H9 (cell line): ENCODE measurements around the gene PLIN4. TPM values are rescaled to one million over a fixed set of nuclear protein-coding genes. Genes with fewer than 3 reads are reported as not detected.

Experiments
- DNase-seq: peaks from one replicate; pipeline ENCODE4 v3.0.0-alpha.2; 2017
- H2AFZ ChIP-seq: one replicate; pipeline ENCODE4 v1.6.1; 2013; ENCODE audit warnings: mild to moderate bottlenecking, low read length, control low read depth, moderate library complexity
- H2AK5ac ChIP-seq: 2 replicates; pipeline ENCODE4 v1.6.1; 2013; ENCODE audit warnings: low read length, control low read depth, mixed read lengths; ENCODE audit not compliant: insufficient read length
- H2BK120ac ChIP-seq: one replicate; pipeline ENCODE4 v1.6.1; 2013; ENCODE audit warnings: low read depth, mild to moderate bottlenecking, low read length, control low read depth, inconsistent platforms; ENCODE audit not compliant: poor library complexity, severe bottlenecking
- H2BK12ac ChIP-seq: 2 replicates; pipeline ENCODE4 v1.6.1; 2013; ENCODE audit warnings: low read length, control low read depth, mixed read lengths, low read depth; ENCODE audit not compliant: insufficient read length
- H2BK15ac ChIP-seq: 2 replicates; pipeline ENCODE4 v1.6.1; 2013; ENCODE audit warnings: low read depth, low read length, control low read depth
- H2BK20ac ChIP-seq: one replicate; pipeline ENCODE4 v1.6.1; 2013; ENCODE audit warnings: low read depth, mild to moderate bottlenecking, low read length, control low read depth, inconsistent platforms; ENCODE audit not compliant: poor library complexity, severe bottlenecking
- H2BK5ac ChIP-seq: 2 replicates; pipeline ENCODE4 v1.6.1; 2013; ENCODE audit warnings: low read length, control low read depth, mixed read lengths; ENCODE audit not compliant: insufficient read length
- H3K14ac ChIP-seq: 2 replicates; pipeline ENCODE4 v1.6.1; 2013; ENCODE audit warnings: low read length, control low read depth; ENCODE audit not compliant: insufficient read depth
- H3K18ac ChIP-seq: 2 replicates; pipeline ENCODE4 v1.6.1; 2013; ENCODE audit warnings: low read depth, mild to moderate bottlenecking, mixed read lengths, low read length, control low read depth; ENCODE audit not compliant: insufficient read length
- H3K23ac ChIP-seq: 2 replicates; pipeline ENCODE4 v1.6.1; 2013; ENCODE audit warnings: low read length, control low read depth, mixed read lengths, low read depth; ENCODE audit not compliant: insufficient read length
- H3K23me2 ChIP-seq: 2 replicates; pipeline ENCODE4 v1.6.1; 2013; ENCODE audit warnings: low read depth, mild to moderate bottlenecking, mixed read lengths, low read length, control low read depth; ENCODE audit not compliant: insufficient read length, poor library complexity, severe bottlenecking
- H3K27ac ChIP-seq: 2 replicates; pipeline ENCODE4 v1.5.1; 2013; ENCODE audit warnings: low read length, control low read depth, mixed read lengths, low read depth; ENCODE audit not compliant: insufficient read length
- H3K27me3 ChIP-seq: 2 replicates; pipeline ENCODE4 v1.6.1; 2013; ENCODE audit warnings: low read length, control low read depth, inconsistent platforms; ENCODE audit not compliant: insufficient read depth
- H3K4ac ChIP-seq: 2 replicates; pipeline ENCODE4 v1.6.1; 2013; ENCODE audit warnings: low read depth, mild to moderate bottlenecking, control low read depth, inconsistent platforms, low read length, moderate library complexity
- H3K4me1 ChIP-seq: 2 replicates; pipeline ENCODE4 v1.6.1; 2013; ENCODE audit warnings: low read length, control low read depth, inconsistent platforms; ENCODE audit not compliant: insufficient read depth
- H3K4me2 ChIP-seq: 2 replicates; pipeline ENCODE4 v1.6.1; 2013; ENCODE audit warnings: low read length, control low read depth, mixed read lengths; ENCODE audit not compliant: insufficient read length, insufficient read depth
- H3K56ac ChIP-seq: 2 replicates; pipeline ENCODE4 v1.6.1; 2013; ENCODE audit warnings: low read depth, mild to moderate bottlenecking, mixed read lengths, low read length, control low read depth; ENCODE audit not compliant: insufficient read length
- H3K79me1 ChIP-seq: 2 replicates; pipeline ENCODE4 v1.6.1; 2013; ENCODE audit warnings: low read depth, mild to moderate bottlenecking, moderate library complexity, low read length, control low read depth, inconsistent platforms; ENCODE audit not compliant: insufficient read depth, poor library complexity, severe bottlenecking
- H3K79me2 ChIP-seq: 2 replicates; pipeline ENCODE4 v1.6.1; 2013; ENCODE audit warnings: low read length, control low read depth, inconsistent platforms; ENCODE audit not compliant: insufficient read depth
- H3K9ac ChIP-seq: 2 replicates; pipeline ENCODE4 v1.6.1; 2013; ENCODE audit warnings: low read length, control low read depth, mixed read lengths; ENCODE audit not compliant: insufficient read length; ENCODE audit errors: extremely low read depth
- H3K9me3 ChIP-seq: one replicate; pipeline ENCODE4 v1.6.1; 2013; ENCODE audit warnings: low read depth, low read length, inconsistent platforms; ENCODE audit not compliant: control insufficient read depth
- H3T11ph ChIP-seq: one replicate; pipeline ENCODE4 v1.6.1; 2013; ENCODE audit warnings: mild to moderate bottlenecking, low read length, control low read depth, inconsistent platforms
- H4K20me1 ChIP-seq: one replicate; pipeline ENCODE4 v1.6.1; 2013; ENCODE audit not compliant: control insufficient read depth, insufficient read length, insufficient read depth
- H4K5ac ChIP-seq: 2 replicates; pipeline ENCODE4 v1.6.1; 2013; ENCODE audit warnings: low read depth, mild to moderate bottlenecking, mixed read lengths, low read length, control low read depth; ENCODE audit not compliant: insufficient read length
- H4K8ac ChIP-seq: replicated peaks from 2 replicates; pipeline ENCODE4 v1.6.1; 2013; ENCODE audit warnings: low read length, control low read depth, mixed read lengths, low read depth; ENCODE audit not compliant: insufficient read length
- H4K91ac ChIP-seq: 2 replicates; pipeline ENCODE4 v1.6.1; 2013; ENCODE audit warnings: low read depth, mild to moderate bottlenecking, moderate library complexity, mixed read lengths, low read length, control low read depth; ENCODE audit not compliant: insufficient read length
- H3K27ac Mint-ChIP-seq, 3 experiments: 2 replicates in 2 of 3; 3 replicates in 1 of 3; pipeline ENCODE4 v1.8.0; 2020 to 2021; ENCODE audit warnings: mixed read lengths in 3 of 3, mild to moderate bottlenecking in 1 of 3, moderate library complexity in 1 of 3
- H3K27me3 Mint-ChIP-seq: 2 replicates; pipeline ENCODE4 v1.8.0; 2021; ENCODE audit warnings: low read depth, mild to moderate bottlenecking, moderate library complexity, mixed read lengths
- H3K36me3 Mint-ChIP-seq, 3 experiments: 2 replicates in 2 of 3; 3 replicates in 1 of 3; pipeline ENCODE4 v1.8.0; 2020 to 2021; ENCODE audit warnings: low read depth in 3 of 3, mixed read lengths in 3 of 3; ENCODE audit not compliant: insufficient read depth in 1 of 3
- H3K4me1 Mint-ChIP-seq, 2 experiments: 2 replicates each; pipeline ENCODE4 v1.8.0; 2020; ENCODE audit warnings: mixed read lengths in 2 of 2
- H3K4me3 Mint-ChIP-seq, 2 experiments: 2 replicates in 1 of 2; 3 replicates in 1 of 2; pipeline ENCODE4 v1.8.0; 2020 to 2021; ENCODE audit warnings: mild to moderate bottlenecking in 2 of 2, mixed read lengths in 2 of 2, moderate library complexity in 1 of 2
- H3K9me3 Mint-ChIP-seq, 2 experiments: 2 replicates in 1 of 2; 3 replicates in 1 of 2; pipeline ENCODE4 v1.8.0; 2020; ENCODE audit warnings: mild to moderate bottlenecking in 2 of 2, mixed read lengths in 2 of 2, moderate library complexity in 1 of 2
- CTCF ChIP-seq: fragments of 200-600 bp; sonication (generic); conservative IDR thresholded peaks from 3 replicates; pipeline ENCODE4 v1.8.0; 2021; ENCODE audit warnings: antibody characterized with exemption, mild to moderate bottlenecking
- WGBS: extraction: QIAGEN DNeasy Blood & Tissue Kit; methylation state at CpG from one replicate; pipeline ENCODE4 v1.1.7; 2013; ENCODE audit warnings: missing lambda C conversion rate, low lambda C conversion rate, mixed read lengths; ENCODE audit not compliant: insufficient read length; ENCODE audit errors: extremely low coverage; 5-methylcytosine and 5-hydroxymethylcytosine counted together
- total RNA-seq: library from RNA; stranded (reverse); gene quantifications from 2 replicates; pipeline ENCODE4 v1.2.1, GENCODE V29; 2021

PLIN4 gene
- total RNA-seq, 1 experiment from 2014 or later: 1.1 TPM

DNA sequence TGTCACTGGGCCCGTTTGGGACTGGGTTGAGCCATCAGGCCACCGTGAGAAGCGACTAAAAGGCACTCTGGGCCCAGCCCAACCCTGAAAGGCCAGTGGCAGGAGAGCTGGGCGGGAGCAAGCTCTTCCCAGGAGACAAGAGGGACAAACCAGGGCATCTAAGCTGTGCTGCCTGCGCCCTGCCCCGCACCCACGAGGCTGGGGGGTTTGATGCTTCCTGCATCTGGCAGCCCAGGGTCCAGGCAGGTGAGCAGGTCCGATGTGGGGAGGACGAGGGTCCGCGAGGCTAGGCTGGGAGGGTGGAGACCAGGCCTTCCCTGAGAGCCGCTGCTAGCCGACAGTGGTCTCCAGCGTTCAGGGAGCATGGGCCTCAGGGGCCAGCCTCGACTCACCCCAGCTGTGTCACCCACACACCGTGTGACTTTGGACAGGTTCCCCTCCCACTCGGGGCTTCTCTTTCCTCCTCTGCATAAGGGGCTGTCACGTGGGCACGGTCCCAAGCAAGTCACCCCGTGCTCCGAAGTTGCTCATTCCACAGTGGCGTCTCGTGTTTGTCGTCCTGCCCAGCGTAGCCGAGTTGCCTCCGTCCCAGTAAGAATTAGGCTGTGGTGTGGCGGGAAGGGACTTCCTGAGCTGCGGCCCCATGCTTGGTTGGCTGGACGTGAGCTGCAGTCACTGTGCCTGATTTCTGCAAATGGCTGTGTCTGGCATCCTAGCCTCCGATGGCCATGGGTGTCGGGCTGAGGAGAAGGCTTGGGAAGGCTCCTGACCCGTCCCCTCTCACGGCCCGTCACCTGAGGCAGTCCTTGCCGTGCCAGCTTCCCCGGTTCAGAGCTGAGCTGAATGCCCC is 15.8 kb downstream of the PLIN4 start:
- Histone ChIP-seq H3K4me1 (no peaks in the 10 kb centered on the region), H3K56ac (no peak overlapping the region), H2BK5ac (no peak overlapping the region), H2BK15ac (no peak overlapping the region), H3K18ac (no peak overlapping the region), H3K9me3 (no peaks in the 10 kb centered on the region), H3K79me1 (no peaks in the 10 kb centered on the region), H3K14ac (no peak overlapping the region), H4K5ac (no peak overlapping the region), H4K20me1 (no peaks in the 10 kb centered on the region), H3K9ac (no peak overlapping the region), H3K27me3 (no peaks in the 10 kb centered on the region), H3K27ac (no peak overlapping the region), H4K8ac (no peak overlapping the region), H2AFZ (no peak overlapping the region), H3T11ph (no peak overlapping the region), H2BK120ac (no peak overlapping the region), H2BK12ac (no peak overlapping the region), H2BK20ac (no peak overlapping the region), H2AK5ac (no peak overlapping the region), H3K79me2 (no peaks in the 10 kb centered on the region), H4K91ac (no peak overlapping the region), H3K23ac (no peak overlapping the region), H3K4ac (no peak overlapping the region), H3K23me2 (no peaks in the 10 kb centered on the region), H3K4me2 (no peak overlapping the region)
- TF ChIP-seq CTCF: no peak
- H3K36me3 Mint-ChIP-seq: peaks cover 21 to 63% (median 60%) of the 10 kb centered on the region in 3 experiments; a peak in 6 of 7 replicates
- H3K4me1 Mint-ChIP-seq: no peaks in the 10 kb centered on the region
- DNase-seq: no peak
- WGBS: no CpG with 5 or more reads among the region's 37 CpGs
- H3K27me3 Mint-ChIP-seq: peaks cover 11% of the 10 kb centered on the region
- H3K9me3 Mint-ChIP-seq: no peaks in the 10 kb centered on the region
- no peak overlapping the region for H3K4me3 Mint-ChIP-seq
- H3K27ac Mint-ChIP-seq: no peak overlapping the region
